Common myeloid progenitor, CD34-positive (primary cell): ENCODE data around the gene PLPPR1.

Experiments
- CTCF ChIA-PET: fragments of 350-600 bp; sonication (Branson Sonifier 250); formaldehyde crosslinking; loops from one replicate; lab custom pipeline; 2021; ENCODE audit warnings: antibody characterized with exemption; lab: Charles Lee
- POLR2A ChIA-PET: fragments of 350-600 bp; sonication (Branson Sonifier 250); formaldehyde crosslinking; loops from one replicate; lab custom pipeline; 2021; ENCODE audit warnings: antibody characterized with exemption; lab: Charles Lee
- DNase-seq, 3 donors: peaks; one replicate each; pipeline versions ENCODE4 v3.0.0 to v3.0.0-alpha.2; 2013
- H3K27ac ChIP-seq, 2 experiments: 1 replicate in 1 of 2; 2 replicates in 1 of 2; pipeline ENCODE4 v1.7.0; 2013; ENCODE audit warnings: inconsistent platforms in 2 of 2, low read length in 2 of 2, mild to moderate bottlenecking in 2 of 2, low read depth in 1 of 2, moderate library complexity in 1 of 2; ENCODE audit not compliant: severe bottlenecking in 2 of 2, insufficient read depth in 1 of 2, poor library complexity in 1 of 2
- H3K27me3 ChIP-seq, 5 experiments: replicated peaks in 2 of 5; 1 replicate in 3 of 5; 2 replicates in 2 of 5; pipeline versions ENCODE4 v1.6.1 to v1.7.0; 2013; ENCODE audit warnings: low read length in 4 of 5, mild to moderate bottlenecking in 2 of 5, moderate library complexity in 2 of 5, inconsistent platforms in 1 of 5; ENCODE audit not compliant: insufficient read depth in 5 of 5, control insufficient read depth in 4 of 5
- H3K36me3 ChIP-seq, 4 experiments: 1 replicate in 2 of 4; 2 replicates in 2 of 4; pipeline versions ENCODE4 v1.6.1 to v1.7.0; 2013; ENCODE audit warnings: low read length in 3 of 4, control low read depth in 1 of 4, mild to moderate bottlenecking in 1 of 4; ENCODE audit not compliant: control insufficient read depth in 4 of 4, insufficient read depth in 4 of 4
- H3K4me1 ChIP-seq, 4 experiments: 1 replicate in 3 of 4; 2 replicates in 1 of 4; pipeline versions ENCODE4 v1.6.1 to v1.7.1; 2013; ENCODE audit warnings: low read length in 3 of 4, mild to moderate bottlenecking in 3 of 4, control low read depth in 1 of 4, inconsistent platforms in 1 of 4, moderate library complexity in 1 of 4; ENCODE audit not compliant: control insufficient read depth in 4 of 4, insufficient read depth in 4 of 4; ENCODE audit errors: control extremely low read depth in 1 of 4
- H3K4me3 ChIP-seq, 7 experiments: 1 replicate in 4 of 7; 2 replicates in 3 of 7; pipeline versions ENCODE4 v1.5.1 to v1.7.0; 2013; ENCODE audit warnings: mild to moderate bottlenecking in 7 of 7, low read length in 6 of 7, moderate library complexity in 6 of 7, inconsistent platforms in 2 of 7, low read depth in 2 of 7, control low read depth in 1 of 7; ENCODE audit not compliant: insufficient read depth in 4 of 7, control insufficient read depth in 1 of 7; ENCODE audit errors: extremely low read depth in 1 of 7
- H3K9me3 ChIP-seq, 5 experiments: 1 replicate in 4 of 5; 2 replicates in 1 of 5; pipeline versions ENCODE4 v1.6.1 to v1.7.1; 2013; ENCODE audit warnings: low read length in 4 of 5, mild to moderate bottlenecking in 2 of 5, inconsistent platforms in 1 of 5, low read depth in 1 of 5, moderate library complexity in 1 of 5; ENCODE audit not compliant: control insufficient read depth in 4 of 5, insufficient read depth in 2 of 5; ENCODE audit errors: control extremely low read depth in 1 of 5
- WGBS: methylation state at CpG from one replicate; pipeline ENCODE4 v1.1.5; 2013; ENCODE audit not compliant: insufficient coverage; 5-methylcytosine and 5-hydroxymethylcytosine counted together

Gene PLPPR1

GRCh38 chr9:101148344-101148743, 119.8 kb downstream of the PLPPR1 start:
- no peak for DNase-seq
- ChIA-PET CTCF (no interaction called here), POLR2A (no interaction called here)
- no peaks in the 10 kb centered on the region for H3K36me3 ChIP-seq
- H3K27ac ChIP-seq, result no peak overlapping the region
- no peaks in the 10 kb centered on the region for H3K4me1 ChIP-seq
- H3K27me3 ChIP-seq, result no peaks in the 10 kb centered on the region
- no peak overlapping the region for H3K4me3 ChIP-seq
- peaks cover 0 to 3% (median 0%) of the 10 kb centered on the region in 5 experiments for H3K9me3 ChIP-seq

- H3K27ac ChIP-seq, result no peak overlapping the region
- H3K36me3 ChIP-seq, result no peaks in the 10 kb centered on the region
- no peak overlapping the region for H3K4me3 ChIP-seq
- H3K4me1 ChIP-seq, result no peaks in the 10 kb centered on the region
- no peaks in the 10 kb centered on the region for H3K27me3 ChIP-seq
- DNase-seq, result no peak
- H3K9me3 ChIP-seq, result no peaks in the 10 kb centered on the region
- 54% methylated on average over 2 of the region's 3 CpGs for WGBS
- ChIA-PET POLR2A (no interaction called here), CTCF (no interaction called here)
These were observed 129.8 kb downstream of the PLPPR1 start for GRCh38 chr9:101158361-101158760.

- Histone ChIP-seq H3K4me3 (no peak overlapping the region), H3K9me3 (no peaks in the 10 kb centered on the region), H3K4me1 (no peaks in the 10 kb centered on the region), H3K27me3 (no peaks in the 10 kb centered on the region), H3K27ac (no peak overlapping the region), H3K36me3 (no peaks in the 10 kb centered on the region)
- POLR2A ChIA-PET, result no interaction called here
- DNase-seq, result no peak
- WGBS, result no CpG with 5 or more reads among the region's 1 CpG
- CTCF ChIA-PET, result no interaction called here
These were observed 133.7 kb downstream of the PLPPR1 start for GRCh38 chr9:101162231-101162630.

GRCh38 chr9:101165131-101165530, 136.6 kb downstream of the PLPPR1 start:
- Histone ChIP-seq H3K36me3 (no peaks in the 10 kb centered on the region), H3K27ac (no peak overlapping the region), H3K27me3 (no peaks in the 10 kb centered on the region), H3K4me1 (no peaks in the 10 kb centered on the region), H3K4me3 (no peak overlapping the region), H3K9me3 (no peaks in the 10 kb centered on the region)
- POLR2A ChIA-PET, result no interaction called here
- 100% methylated on average over 1 of the region's 1 CpG for WGBS
- CTCF ChIA-PET, result no interaction called here
- DNase-seq, result no peak

GRCh38 chr9:101167490-101168134, 139.1 kb downstream of the PLPPR1 start:
- POLR2A ChIA-PET, result interaction anchor here (1.0 kb wide), 1 partner anchor 397 kb away, joined by 3 read pairs; no protein-coding TSS in a partner anchor
- DNase-seq, result no peak
- no CpG with 5 or more reads among the region's 1 CpG for WGBS
- Histone ChIP-seq H3K4me3 (no peak overlapping the region), H3K4me1 (no peaks in the 10 kb centered on the region), H3K9me3 (no peaks in the 10 kb centered on the region), H3K36me3 (no peaks in the 10 kb centered on the region), H3K27me3 (no peaks in the 10 kb centered on the region), H3K27ac (no peak overlapping the region)
- CTCF ChIA-PET, result no interaction called here

- no peaks in the 10 kb centered on the region for H3K36me3 ChIP-seq
- H3K27me3 ChIP-seq, result no peaks in the 10 kb centered on the region
- H3K4me3 ChIP-seq, result no peak overlapping the region
- H3K4me1 ChIP-seq, result no peaks in the 10 kb centered on the region
- H3K9me3 ChIP-seq, result peaks cover 0 to 3% (median 0%) of the 10 kb centered on the region in 5 experiments
- DNase-seq, result no peak
- CTCF ChIA-PET, result no interaction called here
- no peak overlapping the region for H3K27ac ChIP-seq
- 100% methylated on average over 1 of the region's 1 CpG for WGBS
- POLR2A ChIA-PET, result no interaction called here
These were observed 144.1 kb downstream of the PLPPR1 start for GRCh38 chr9:101172616-101173015.

GRCh38 chr9:101173907-101174306, 145.4 kb downstream of the PLPPR1 start:
- H3K27me3 ChIP-seq, result no peaks in the 10 kb centered on the region
- WGBS, result no CpG with 5 or more reads among the region's 1 CpG
- CTCF ChIA-PET, result interaction anchor here (0.9 kb wide), 1 partner anchor 15 kb away, joined by 3 read pairs; no protein-coding TSS in a partner anchor
- POLR2A ChIA-PET, result no interaction called here
- no peak overlapping the region for H3K4me3 ChIP-seq
- no peaks in the 10 kb centered on the region for H3K4me1 ChIP-seq
- H3K27ac ChIP-seq, result no peak overlapping the region
- H3K9me3 ChIP-seq, result peaks cover 0 to 3% (median 0%) of the 10 kb centered on the region in 5 experiments
- H3K36me3 ChIP-seq, result no peaks in the 10 kb centered on the region
- DNase-seq, result no peak
